HG03095 (cell line): ENCODE results near the gene RNF26.
A peak's percentile ranks its signal among the peaks of the same experiment; 100 is the strongest.

Experiments
- ATAC-seq: cut with Tn5 transposase; IDR thresholded peaks from one replicate; pipeline ENCODE4 v1.9.1; 2021; ENCODE audit warnings: moderate library complexity; ENCODE audit not compliant: unreplicated experiment

RNF26 gene

GRCh38 chr11:119334174-119334930 is at the start of gene RNF26:
TSS of gene RNF26 (plus strand) at chr11:119334527. CDS start at chr11:119335123, 596 bp downstream.
- peak; percentile 92 for ATAC-seq

- no peak for ATAC-seq
These were observed 48.9 kb upstream of the RNF26 start for GRCh38 chr11:119285431-119285830.

- ATAC-seq, result no peak
These were observed 46.1 kb upstream of the RNF26 start for GRCh38 chr11:119288219-119288618.

- ATAC-seq, result no peak
These were observed 43.3 kb upstream of the RNF26 start for GRCh38 chr11:119290894-119291497.

DNA sequence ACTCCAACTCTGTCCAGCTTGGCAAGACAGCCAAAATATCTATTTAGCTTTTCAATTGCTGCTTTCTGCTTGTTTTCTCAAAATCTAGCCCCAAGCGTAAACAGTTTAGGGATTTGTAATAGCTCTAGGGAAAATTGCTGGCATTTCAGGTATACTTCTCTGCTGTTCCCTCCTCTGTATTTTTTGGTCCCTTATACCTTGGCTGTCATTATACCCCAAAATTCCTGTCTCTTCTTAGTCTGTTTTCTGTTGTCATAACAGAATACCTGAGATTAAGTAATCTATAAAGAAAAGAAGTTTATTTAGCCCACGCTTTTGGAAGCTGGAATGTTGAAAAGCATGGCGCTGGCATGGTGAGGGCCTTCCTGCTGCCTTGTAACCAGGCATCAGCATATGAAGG is 40.9 kb upstream of the RNF26 start:
- ATAC-seq, result no peak

DNA sequence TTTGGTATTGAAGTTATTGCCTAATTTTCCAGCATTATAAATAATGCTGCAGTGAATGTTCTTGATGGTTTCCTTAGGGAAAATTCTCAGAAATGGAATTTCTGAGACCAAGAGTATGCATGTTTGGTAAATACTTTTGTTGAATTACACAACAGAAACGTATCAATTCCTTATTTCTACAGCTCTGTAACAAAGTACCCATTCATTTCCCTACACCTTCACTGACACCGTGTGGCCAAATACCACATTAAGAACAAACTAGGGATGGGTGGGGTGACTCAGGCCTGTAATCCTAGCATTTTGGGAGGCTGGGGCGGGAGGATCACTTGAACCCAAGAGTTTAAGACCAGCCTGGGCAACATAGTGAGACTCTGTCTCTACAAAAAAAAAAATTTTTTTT is 39.1 kb upstream of the RNF26 start:
- ATAC-seq, result no peak

DNA sequence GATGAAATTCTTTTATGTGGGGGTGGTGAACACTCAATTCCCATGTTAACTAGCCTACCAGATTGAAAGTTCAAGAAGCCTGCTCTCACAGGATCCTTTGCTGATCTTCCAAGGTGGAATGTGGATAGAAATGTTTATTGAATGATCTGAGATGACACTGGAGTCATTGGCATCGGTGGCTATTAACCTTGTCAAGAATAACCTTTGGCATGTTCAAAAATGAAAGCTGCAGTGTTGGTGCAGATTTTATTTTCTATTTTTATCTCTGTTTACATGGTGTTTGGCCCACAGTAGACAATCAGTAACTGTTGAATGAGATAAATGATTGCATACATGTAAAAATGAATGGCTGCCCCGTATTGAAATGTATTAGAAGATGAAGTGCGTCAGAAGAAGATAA is 36.4 kb upstream of the RNF26 start:
- ATAC-seq, result no peak

DNA sequence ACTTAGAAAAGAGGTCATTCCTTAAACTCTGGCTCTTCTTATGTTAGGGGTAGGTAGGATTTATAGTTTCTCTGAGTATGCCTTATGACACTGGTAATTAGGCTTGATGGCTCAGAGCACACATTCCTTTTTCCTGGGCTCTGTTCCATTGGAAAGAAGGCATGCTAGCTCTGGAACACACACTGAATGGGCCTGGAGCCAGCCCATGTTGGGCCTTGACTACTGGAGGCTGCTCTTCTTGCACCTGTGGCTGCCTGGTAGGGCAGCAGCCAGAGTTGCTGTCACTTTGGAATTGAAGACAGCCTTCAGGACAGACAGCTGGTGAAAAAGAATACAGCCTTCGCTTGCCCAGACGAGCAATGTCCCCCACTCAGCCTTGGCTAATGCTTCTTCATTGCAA is 35.6 kb upstream of the RNF26 start:
- ATAC-seq, result no peak

DNA sequence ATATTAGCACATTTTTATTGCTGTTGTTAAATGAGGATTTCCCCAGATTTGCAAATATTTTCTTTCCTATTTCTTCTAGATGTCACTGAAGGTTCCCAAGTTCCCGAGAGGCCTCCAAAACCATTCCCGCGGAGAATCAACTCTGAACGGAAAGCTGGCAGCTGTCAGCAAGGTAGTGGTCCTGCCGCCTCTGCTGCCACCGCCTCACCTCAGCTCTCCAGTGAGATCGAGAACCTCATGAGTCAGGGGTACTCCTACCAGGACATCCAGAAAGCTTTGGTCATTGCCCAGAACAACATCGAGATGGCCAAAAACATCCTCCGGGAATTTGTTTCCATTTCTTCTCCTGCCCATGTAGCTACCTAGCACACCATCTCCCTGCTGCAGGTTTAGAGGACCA is 34.9 kb upstream of the RNF26 start:
- no peak for ATAC-seq

DNA sequence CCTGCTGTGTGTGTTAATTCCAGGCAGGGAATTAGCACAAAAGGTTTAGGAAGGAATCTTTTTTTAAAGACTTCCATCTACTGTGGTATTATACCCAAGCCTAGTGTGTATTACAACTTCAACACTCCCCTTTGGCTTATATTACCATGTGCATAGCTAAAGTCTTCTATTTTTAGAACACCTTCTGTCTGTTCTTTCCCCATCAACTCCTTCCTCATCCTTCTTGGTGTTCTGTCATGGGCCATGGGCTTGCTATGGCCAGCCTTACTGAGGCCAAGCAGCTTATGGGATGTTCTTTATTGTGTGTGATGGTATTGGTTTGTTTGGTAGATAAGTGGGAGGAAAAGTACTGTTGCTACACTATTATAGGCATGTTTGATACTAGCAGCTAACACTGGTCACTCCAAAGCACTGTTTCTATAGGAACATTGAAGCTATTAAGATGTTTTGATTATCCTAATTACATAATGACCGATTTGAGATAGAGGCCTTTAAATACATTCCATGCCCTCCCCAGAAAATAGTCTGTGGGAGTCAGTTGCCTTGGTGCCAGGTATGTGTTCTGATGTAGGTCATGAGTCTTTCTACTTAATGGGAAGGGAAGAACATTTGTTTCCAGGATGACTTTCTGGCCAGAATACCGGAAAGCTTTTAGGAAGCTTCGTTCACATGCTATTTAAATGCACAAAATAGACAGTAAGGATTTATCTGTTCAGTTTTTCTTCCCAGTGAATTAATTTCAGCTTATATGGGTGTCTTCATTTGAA is 33.9 kb upstream of the RNF26 start:
- no peak for ATAC-seq

GRCh38 chr11:119303227-119303718 is 31.1 kb upstream of the RNF26 start:
- ATAC-seq, result no peak

DNA sequence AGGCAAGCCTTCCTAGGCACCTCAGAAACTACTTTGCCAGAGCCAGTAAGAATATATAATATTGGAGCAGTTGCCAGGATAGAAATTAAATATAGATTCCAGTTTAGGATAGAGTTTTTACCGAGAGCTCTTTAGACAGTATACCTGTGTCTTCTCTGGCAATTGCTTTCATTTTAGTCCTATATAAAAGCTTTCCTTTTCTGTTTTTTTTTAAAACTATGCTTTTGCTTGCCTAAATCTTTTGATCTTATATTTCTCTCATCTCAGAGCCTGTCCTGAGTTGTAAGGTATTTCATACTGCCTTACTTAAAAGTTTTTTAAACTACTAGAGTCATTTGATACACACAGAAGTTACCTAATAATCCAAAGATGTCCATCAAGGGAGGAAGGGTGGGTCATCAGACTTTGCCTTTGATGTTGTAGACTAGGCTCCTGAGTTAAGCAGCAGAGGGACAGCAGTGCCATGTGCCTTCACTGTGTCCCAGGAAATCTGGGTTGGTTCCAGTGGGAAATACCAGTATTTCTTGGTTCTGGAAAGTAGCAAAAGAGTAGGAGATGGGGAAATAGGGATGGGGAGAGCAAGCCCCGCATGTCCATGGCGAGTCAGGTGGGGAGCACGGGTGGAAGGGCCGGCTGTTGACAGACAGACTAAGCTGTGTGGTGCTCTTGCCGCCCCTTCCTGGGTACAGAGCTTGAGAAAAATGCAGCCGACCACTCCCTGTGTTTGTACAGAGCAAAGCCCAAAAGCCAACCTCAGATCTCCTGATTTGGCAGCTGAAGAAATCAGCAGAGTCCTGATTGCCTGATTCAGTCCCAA is 28.6 kb upstream of the RNF26 start:
- no peak for ATAC-seq

DNA sequence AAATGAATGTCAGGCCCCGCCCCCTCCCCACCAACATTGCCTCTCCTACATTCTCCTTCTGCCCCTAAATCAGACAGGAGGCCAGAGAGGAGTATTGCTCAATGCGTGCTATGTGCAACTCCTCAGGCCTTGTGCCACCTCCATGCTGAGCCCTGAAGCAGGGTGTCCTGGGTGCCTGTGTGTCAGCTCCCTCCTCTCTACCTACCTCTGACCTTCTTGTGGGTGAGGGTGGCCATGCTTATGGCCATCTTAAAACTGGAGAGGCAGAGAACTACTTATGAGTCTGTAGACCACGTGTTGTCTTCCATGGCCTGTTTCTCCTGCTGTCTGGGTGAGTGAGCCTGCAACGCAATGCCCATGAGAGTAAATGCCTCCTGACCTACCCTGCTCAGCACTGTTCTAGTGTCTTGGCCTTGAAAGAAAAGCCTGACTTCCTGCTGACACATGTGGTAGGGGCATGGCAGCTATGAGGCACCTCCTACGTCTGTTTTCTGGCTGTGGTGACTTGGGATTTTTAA is 27.9 kb upstream of the RNF26 start:
- no peak for ATAC-seq

- no peak for ATAC-seq
These were observed 27.1 kb upstream of the RNF26 start for GRCh38 chr11:119307219-119307618.

- ATAC-seq, result no peak
These were observed 26.4 kb upstream of the RNF26 start for GRCh38 chr11:119307974-119308373.

DNA sequence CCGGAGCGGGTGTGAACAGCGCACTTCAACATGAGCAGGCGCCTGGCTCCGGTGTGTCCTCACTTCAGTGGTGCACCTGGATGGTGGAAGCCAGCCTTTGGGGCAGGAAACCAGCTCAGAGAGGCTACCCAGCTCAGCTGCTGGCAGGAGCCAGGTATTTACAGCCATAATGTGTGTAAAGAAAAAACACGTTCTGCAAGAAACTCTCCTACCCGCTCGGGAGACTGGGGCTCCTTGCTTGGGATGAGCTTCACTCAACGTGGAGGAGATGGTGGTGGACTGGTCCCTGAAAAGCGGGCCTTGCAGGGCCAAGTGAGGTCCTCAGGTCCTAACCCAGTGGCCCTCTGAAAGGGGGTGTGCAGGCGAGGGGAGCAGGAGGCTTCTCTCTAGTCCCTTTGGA is 24.9 kb upstream of the RNF26 start:
- no peak for ATAC-seq

GRCh38 chr11:119309953-119310681 is 24.2 kb upstream of the RNF26 start:
- ATAC-seq, result no peak

GRCh38 chr11:119310682-119311052 is 23.7 kb upstream of the RNF26 start:
- no peak for ATAC-seq

DNA sequence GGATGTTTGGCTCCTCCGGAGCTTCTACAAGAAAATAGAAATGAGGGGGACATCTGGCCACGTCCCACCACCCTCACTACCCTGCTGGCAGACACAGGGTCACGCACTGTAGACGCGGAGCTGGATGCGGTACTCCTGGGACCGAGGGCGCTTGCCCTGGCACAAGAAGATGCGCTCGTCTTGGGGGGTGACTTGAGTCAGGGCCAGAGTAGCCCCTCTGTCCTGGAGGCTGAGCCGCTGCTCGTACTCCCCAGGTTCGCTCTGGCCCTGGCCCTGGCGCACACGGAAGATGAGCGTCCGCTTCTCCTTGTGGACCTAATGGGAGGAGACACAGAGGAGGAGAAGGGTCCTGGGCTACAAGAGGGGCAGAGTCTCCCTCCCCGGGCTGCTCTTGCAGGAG is 19.6 kb upstream of the RNF26 start:
- no peak for ATAC-seq
